HepG2 (cell line): ENCODE measurements around the gene SLC12A5. TPM values are rescaled to one million over a fixed set of nuclear protein-coding genes. Genes with fewer than 3 reads are reported as not detected.

Experiments
- ATAC-seq: fragments of 200-7000 bp; cut with Tn5 transposase; 3 replicates; pipeline ENCODE4 v1.9.1; 2020; ENCODE audit warnings: mild to moderate bottlenecking, moderate library complexity
- BruUV-seq: library from RNA; stranded (reverse); fragments of 400-500 nt; replicated peaks from 2 replicates; lab custom pipeline; 2021; lab: Mats Ljungman, UMichigan
- CTCF ChIA-PET: fragments of 300-600 bp; formaldehyde crosslinking; extraction: SDS; loops from one replicate; lab custom pipeline; 2021; ENCODE audit warnings: low total read pairs, inconsistent platforms, low intra/inter-chr PET ratio; lab: Yijun Ruan, JAX
- POLR2A ChIA-PET: fragments of 350-600 bp; sonication (Branson Sonifier 250); formaldehyde crosslinking; loops from one replicate; lab custom pipeline; 2020; ENCODE audit warnings: antibody characterized with exemption, inconsistent platforms; lab: Yijun Ruan, JAX
- DNase-seq: peaks from one replicate; pipeline ENCODE4 v3.0.0-alpha.2; 2015; ENCODE audit warnings: low spot score
- FAIRE-seq: peaks from 3 replicates; lab custom pipeline; 2011; peaks lifted over from hg19 to GRCh38; lab: Jason Lieb, UNC
- H2AFZ ChIP-seq: one replicate; pipeline ENCODE4 v1.6.1; 2011; ENCODE audit warnings: low read length, inconsistent platforms
- H3K27ac ChIP-seq: fragments of 300-600 bp; 3 replicates; pipeline ENCODE4 v1.8.0; 2011; ENCODE audit warnings: mixed run types, mild to moderate bottlenecking, mixed read lengths, low read length, inconsistent platforms; ENCODE audit not compliant: insufficient read depth; ENCODE audit errors: extremely low read length
- H3K27me3 ChIP-seq, 2 experiments: fragments of 200-600 bp in 1 of 2; 2 replicates in 1 of 2; 3 replicates in 1 of 2; pipeline versions ENCODE4 v1.6.0 to v1.8.0; 2011; ENCODE audit warnings: low read length in 2 of 2, mild to moderate bottlenecking in 2 of 2, moderate library complexity in 2 of 2, inconsistent platforms in 1 of 2; ENCODE audit not compliant: insufficient read depth in 2 of 2, control insufficient read depth in 1 of 2
- H3K36me3 ChIP-seq, 2 experiments: fragments of 200-600 bp in 1 of 2; replicated peaks in 1 of 2; 2 replicates in 1 of 2; 3 replicates in 1 of 2; pipeline versions ENCODE4 v1.5.1 to v1.8.0; 2011; ENCODE audit warnings: low read length in 2 of 2, inconsistent platforms in 1 of 2; ENCODE audit not compliant: insufficient read depth in 2 of 2, control insufficient read depth in 1 of 2
- H3K4me1 ChIP-seq: 2 replicates; pipeline ENCODE4 v1.5.1; 2012; ENCODE audit warnings: low read length, inconsistent platforms; ENCODE audit not compliant: insufficient read depth
- H3K4me2 ChIP-seq: 2 replicates; pipeline ENCODE4 v1.6.0; 2011; ENCODE audit warnings: low read depth, low read length, inconsistent platforms
- H3K4me3 ChIP-seq, 3 experiments: fragments of 200-600 bp in 1 of 3; sonication (generic), shearing (Covaris generic) in 1 of 3; replicated peaks in 1 of 3; 2 replicates each; pipeline ENCODE4 v1.5.1; 2011 to 2016; ENCODE audit warnings: low read length in 3 of 3, inconsistent platforms in 2 of 3, low read depth in 2 of 3, mild to moderate bottlenecking in 2 of 3, control low read depth in 1 of 3, mixed read lengths in 1 of 3; ENCODE audit not compliant: insufficient read depth in 1 of 3
- H3K79me2 ChIP-seq: one replicate; pipeline ENCODE4 v1.6.1; 2011; ENCODE audit warnings: low read length, inconsistent platforms; ENCODE audit not compliant: insufficient read depth
- H3K9ac ChIP-seq: 2 replicates; pipeline ENCODE4 v1.6.0; 2011; ENCODE audit warnings: mild to moderate bottlenecking, low read depth, low read length, inconsistent platforms; ENCODE audit not compliant: insufficient read depth
- H3K9me3 ChIP-seq: 2 replicates; pipeline ENCODE4 v1.5.1; 2012; ENCODE audit warnings: mild to moderate bottlenecking, low read length
- H4K20me1 ChIP-seq: 2 replicates; pipeline ENCODE4 v1.6.0; 2011; ENCODE audit warnings: inconsistent platforms, mild to moderate bottlenecking, low read length, moderate library complexity; ENCODE audit not compliant: insufficient read depth
- MZF1 ChIP-seq: sonication (generic); formaldehyde crosslinking; IDR thresholded peaks from 2 replicates; pipeline ENCODE4 v1.8.1; 2023; ENCODE audit warnings: mild to moderate bottlenecking, missing genetic modification reagents, borderline replicate concordance
- PRDM10 ChIP-seq: sonication (generic); formaldehyde crosslinking; IDR thresholded peaks from 2 replicates; pipeline ENCODE4 v1.4.0; 2020; ENCODE audit warnings: low read depth, missing genetic modification reagents
- SATB2 ChIP-seq: sonication (generic); formaldehyde crosslinking; IDR thresholded peaks from 2 replicates; pipeline ENCODE4 v1.5.0; 2020; ENCODE audit warnings: missing genetic modification reagents
- ZNF264 ChIP-seq: sonication (generic); formaldehyde crosslinking; IDR thresholded peaks from 2 replicates; pipeline ENCODE4 v1.4.0; 2020; ENCODE audit warnings: missing genetic modification reagents
- ZNF367 ChIP-seq: sonication (generic); formaldehyde crosslinking; IDR thresholded peaks from 2 replicates; pipeline ENCODE4 v1.4.0; 2020; ENCODE audit warnings: missing genetic modification reagents, borderline replicate concordance
- ZNF577 ChIP-seq: sonication (generic); formaldehyde crosslinking; IDR thresholded peaks from 2 replicates; pipeline ENCODE4 v1.4.0; 2020; ENCODE audit warnings: mild to moderate bottlenecking, low read depth, missing genetic modification reagents, borderline replicate concordance
- ZNF609 ChIP-seq: sonication (generic); formaldehyde crosslinking; IDR thresholded peaks from 2 replicates; pipeline ENCODE4 v1.4.0; 2020; ENCODE audit warnings: mild to moderate bottlenecking, missing genetic modification reagents, borderline replicate concordance
- WGBS: methylation state at CpG from one replicate; pipeline ENCODE4 v1.1.6; 2017; ENCODE audit warnings: low lambda C conversion rate; 5-methylcytosine and 5-hydroxymethylcytosine counted together
- in situ Hi-C: cut with HindIII; loops from 2 replicates; pipeline ENCODE4 v1.10.0; 2017; ENCODE audit warnings: low pct_unique_long_range_greater_than_20kb; ENCODE audit not compliant: extremely low pct_ligation_motif_present
- intact Hi-C: fragments of 100-400 bp; cut with micrococcal nuclease; formaldehyde crosslinking; loops from one replicate; pipeline ENCODE4 v1.10.0; 2022; ENCODE audit not compliant: unreplicated experiment
- polyA plus RNA-seq, 8 experiments: library from polyadenylated mRNA; depleted of rRNA in 3 of 8; stranded (reverse) in 7 of 8; unstranded in 1 of 8; fragments of >200 nt; fragmentation: Illumina TruSeq in 4 of 8; extraction: Trizol in 4 of 8; gene quantifications; 2 replicates each; pipeline versions ENCODE4 v1.2.1 to v1.2.3, GENCODE V29; 2011 to 2016; ENCODE audit warnings: low read depth in 4 of 8, missing spikeins in 1 of 8, mixed read lengths in 1 of 8; ENCODE audit not compliant: insufficient read depth in 1 of 8
- total RNA-seq, 5 experiments: library from RNA; depleted of rRNA; stranded (reverse); fragments of >200 nt; fragmentation: Illumina TruSeq; extraction: Trizol; gene quantifications; 2 replicates each; pipeline ENCODE4 v1.2.3, GENCODE V29; 2016; ENCODE audit warnings: low read depth in 1 of 5
- TF ChIP-seq, protein P1 (sequence below): sonication (generic); formaldehyde crosslinking; IDR thresholded peaks from 2 replicates; pipeline ENCODE4 v1.9.0; 2021; ENCODE audit warnings: missing genetic modification reagents, mild to moderate bottlenecking, borderline replicate concordance

The SLC12A5 gene
- total and polyA plus RNA-seq, 2 of the 13 experiments (the other 11 are each of a cell fraction or from before 2014, with no cell fraction given), result 4.3 to 5.4 TPM

GRCh38 chr20:46013829-46014516, 15.0 kb upstream of the SLC12A5 start (continued):
- TF ChIP-seq, protein P1, sequence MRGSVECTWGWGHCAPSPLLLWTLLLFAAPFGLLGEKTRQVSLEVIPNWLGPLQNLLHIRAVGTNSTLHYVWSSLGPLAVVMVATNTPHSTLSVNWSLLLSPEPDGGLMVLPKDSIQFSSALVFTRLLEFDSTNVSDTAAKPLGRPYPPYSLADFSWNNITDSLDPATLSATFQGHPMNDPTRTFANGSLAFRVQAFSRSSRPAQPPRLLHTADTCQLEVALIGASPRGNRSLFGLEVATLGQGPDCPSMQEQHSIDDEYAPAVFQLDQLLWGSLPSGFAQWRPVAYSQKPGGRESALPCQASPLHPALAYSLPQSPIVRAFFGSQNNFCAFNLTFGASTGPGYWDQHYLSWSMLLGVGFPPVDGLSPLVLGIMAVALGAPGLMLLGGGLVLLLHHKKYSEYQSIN (CRISPR knock-in tag), result no peak
- TF ChIP-seq ZNF577 (CRISPR knock-in tag), result no peak
- TF ChIP-seq ZNF264 (CRISPR knock-in tag), result no peak
- TF ChIP-seq MZF1 (CRISPR knock-in tag), result peak; percentile 83; the same call in 1 of the 2 replicates
- TF ChIP-seq ZNF367 (CRISPR knock-in tag), result 0 out of 2 replicates have a peak, but pooled peaks have one; percentile 28

- Histone ChIP-seq H4K20me1 (peaks cover 7% of the 10 kb centered on the region; the same call in 1 of the 2 replicates), H3K27ac (no peak overlapping the region), H3K4me1 (peaks cover 58% of the 10 kb centered on the region), H3K27me3 (peaks cover 21 to 42% of the 10 kb centered on the region in 2 experiments; a peak in 4 of 5 replicates), H3K79me2 (no peaks in the 10 kb centered on the region), H3K4me2 (peak overlapping the region; percentile 80), H3K4me3 (peak overlapping the region in 1 of 3 experiments; percentile 64; a peak in 2 of 6 replicates), H3K9ac (no peak overlapping the region), H3K9me3 (no peaks in the 10 kb centered on the region), H2AFZ (no peak overlapping the region), H3K36me3 (no peaks in the 10 kb centered on the region)
- no TSS peak for BruUV-seq
- WGBS, result 23% methylated on average over 7 of the region's 7 CpGs
- in situ Hi-C loops (no loop called here), intact Hi-C loops (loop anchor here (2.0 to 5.0 kb wide), 2 partner anchors 42 to 72 kb away; partner anchors contain the start of gene ZNF335)
- POLR2A ChIA-PET, result interaction anchor here (1.7 kb wide), 1 partner anchor 74 kb away, joined by 6 read pairs; no protein-coding TSS in a partner anchor
- CTCF ChIA-PET, result interaction anchor here (0.6 to 2.8 kb wide), 11 partner anchors 8 to 334 kb away, joined by 3 to 27 read pairs (median 3); partner anchors contain the start of genes NCOA5 and ZNF335
- ATAC-seq (peak; percentile 36), DNase-seq (peak; percentile 82), FAIRE-seq (peak; percentile 73)
- TF ChIP-seq SATB2 (CRISPR knock-in tag), result no peak
- peak; percentile 81; the same call in 1 of the 2 replicates for TF ChIP-seq ZNF609 (CRISPR knock-in tag)
- peak; percentile 60; the same call in 1 of the 2 replicates for TF ChIP-seq PRDM10 (CRISPR knock-in tag)
Observed at GRCh38 chr20:46014517-46015396, 14.3 kb upstream of the SLC12A5 start.
